HepG2 (cell line): ENCODE results near the gene HDGF. TPM values are rescaled to one million over a fixed set of nuclear protein-coding genes. Genes with fewer than 3 reads are reported as not detected.

Experiments used
- ATAC-seq: fragments of 200-7000 bp; cut with Tn5 transposase; 3 replicates; pipeline ENCODE4 v1.9.1; 2020; ENCODE audit warnings: mild to moderate bottlenecking, moderate library complexity
- BruUV-seq: library from RNA; stranded (reverse); fragments of 400-500 nt; replicated peaks from 2 replicates; lab custom pipeline; 2021; lab: Mats Ljungman, UMichigan
- CTCF ChIA-PET: fragments of 300-600 bp; formaldehyde crosslinking; extraction: SDS; loops from one replicate; lab custom pipeline; 2021; ENCODE audit warnings: low total read pairs, inconsistent platforms, low intra/inter-chr PET ratio; lab: Yijun Ruan, JAX
- POLR2A ChIA-PET: fragments of 350-600 bp; sonication (Branson Sonifier 250); formaldehyde crosslinking; loops from one replicate; lab custom pipeline; 2020; ENCODE audit warnings: antibody characterized with exemption, inconsistent platforms; lab: Yijun Ruan, JAX
- DNase-seq: peaks from one replicate; pipeline ENCODE4 v3.0.0-alpha.2; 2015; ENCODE audit warnings: low spot score
- FAIRE-seq: peaks from 3 replicates; lab custom pipeline; 2011; peaks lifted over from hg19 to GRCh38; lab: Jason Lieb, UNC
- H2AFZ ChIP-seq: one replicate; pipeline ENCODE4 v1.6.1; 2011; ENCODE audit warnings: low read length, inconsistent platforms
- H3K27ac ChIP-seq: fragments of 300-600 bp; 3 replicates; pipeline ENCODE4 v1.8.0; 2011; ENCODE audit warnings: mixed run types, mild to moderate bottlenecking, mixed read lengths, low read length, inconsistent platforms; ENCODE audit not compliant: insufficient read depth; ENCODE audit errors: extremely low read length
- H3K27me3 ChIP-seq, 2 experiments: fragments of 200-600 bp in 1 of 2; 2 replicates in 1 of 2; 3 replicates in 1 of 2; pipeline versions ENCODE4 v1.6.0 to v1.8.0; 2011; ENCODE audit warnings: low read length in 2 of 2, mild to moderate bottlenecking in 2 of 2, moderate library complexity in 2 of 2, inconsistent platforms in 1 of 2; ENCODE audit not compliant: insufficient read depth in 2 of 2, control insufficient read depth in 1 of 2
- H3K36me3 ChIP-seq, 2 experiments: fragments of 200-600 bp in 1 of 2; replicated peaks in 1 of 2; 2 replicates in 1 of 2; 3 replicates in 1 of 2; pipeline versions ENCODE4 v1.5.1 to v1.8.0; 2011; ENCODE audit warnings: low read length in 2 of 2, inconsistent platforms in 1 of 2; ENCODE audit not compliant: insufficient read depth in 2 of 2, control insufficient read depth in 1 of 2
- H3K4me1 ChIP-seq: 2 replicates; pipeline ENCODE4 v1.5.1; 2012; ENCODE audit warnings: low read length, inconsistent platforms; ENCODE audit not compliant: insufficient read depth
- H3K4me2 ChIP-seq: 2 replicates; pipeline ENCODE4 v1.6.0; 2011; ENCODE audit warnings: low read depth, low read length, inconsistent platforms
- H3K4me3 ChIP-seq, 3 experiments: fragments of 200-600 bp in 1 of 3; sonication (generic), shearing (Covaris generic) in 1 of 3; replicated peaks in 1 of 3; 2 replicates each; pipeline ENCODE4 v1.5.1; 2011 to 2016; ENCODE audit warnings: low read length in 3 of 3, inconsistent platforms in 2 of 3, low read depth in 2 of 3, mild to moderate bottlenecking in 2 of 3, control low read depth in 1 of 3, mixed read lengths in 1 of 3; ENCODE audit not compliant: insufficient read depth in 1 of 3
- H3K79me2 ChIP-seq: one replicate; pipeline ENCODE4 v1.6.1; 2011; ENCODE audit warnings: low read length, inconsistent platforms; ENCODE audit not compliant: insufficient read depth
- H3K9ac ChIP-seq: 2 replicates; pipeline ENCODE4 v1.6.0; 2011; ENCODE audit warnings: mild to moderate bottlenecking, low read depth, low read length, inconsistent platforms; ENCODE audit not compliant: insufficient read depth
- H3K9me3 ChIP-seq: 2 replicates; pipeline ENCODE4 v1.5.1; 2012; ENCODE audit warnings: mild to moderate bottlenecking, low read length
- H4K20me1 ChIP-seq: 2 replicates; pipeline ENCODE4 v1.6.0; 2011; ENCODE audit warnings: inconsistent platforms, mild to moderate bottlenecking, low read length, moderate library complexity; ENCODE audit not compliant: insufficient read depth
- HDAC2 ChIP-seq: sonication (generic); formaldehyde crosslinking; IDR thresholded peaks from 2 replicates; pipeline ENCODE4 v1.4.0; 2020; ENCODE audit warnings: missing genetic modification reagents
- HMGA1 ChIP-seq: sonication (generic); formaldehyde crosslinking; conservative IDR thresholded peaks from 2 replicates; pipeline ENCODE4 v1.4.0; 2020; ENCODE audit warnings: missing genetic modification reagents
- HNRNPLL ChIP-seq: fragments of 200-400 bp; formaldehyde crosslinking; IDR thresholded peaks from 2 replicates; pipeline ENCODE4 v1.6.1; 2017; ENCODE audit warnings: mild to moderate bottlenecking, low read depth, low read length; ENCODE audit not compliant: poor library complexity, severe bottlenecking
- IRX3 ChIP-seq: sonication (generic); formaldehyde crosslinking; IDR thresholded peaks from 2 replicates; pipeline ENCODE4 v1.8.1; 2023; ENCODE audit warnings: mild to moderate bottlenecking, low read depth, missing genetic modification reagents, borderline replicate concordance
- JUND ChIP-seq: sonication (generic); formaldehyde crosslinking; IDR thresholded peaks from 2 replicates; pipeline ENCODE4 v1.8.0; 2022; ENCODE audit warnings: mild to moderate bottlenecking, missing genetic modification reagents
- NFIB ChIP-seq: sonication (generic); formaldehyde crosslinking; IDR thresholded peaks from 2 replicates; pipeline ENCODE4 v1.9.0; 2021; ENCODE audit warnings: missing genetic modification reagents, mild to moderate bottlenecking, borderline replicate concordance
- PAXIP1 ChIP-seq: sonication (generic); formaldehyde crosslinking; conservative IDR thresholded peaks from 2 replicates; pipeline ENCODE4 v1.4.0; 2020; ENCODE audit warnings: mild to moderate bottlenecking, missing genetic modification reagents, moderate library complexity
- PLRG1 ChIP-seq: fragments of 450-650 bp; conservative IDR thresholded peaks from 2 replicates; pipeline ENCODE4 v1.6.1; 2016
- RFXANK ChIP-seq: IDR thresholded peaks from 2 replicates; pipeline ENCODE4 v1.6.1; 2016
- TAF15 ChIP-seq: fragments of 200-400 bp; formaldehyde crosslinking; IDR thresholded peaks from one replicate; pipeline ENCODE4 v1.6.1; 2018; ENCODE audit warnings: mild to moderate bottlenecking, low read depth, low read length; ENCODE audit not compliant: poor library complexity, severe bottlenecking
- ZNF256 ChIP-seq: sonication (generic); formaldehyde crosslinking; conservative IDR thresholded peaks from 2 replicates; pipeline ENCODE4 v1.4.0; 2020; ENCODE audit warnings: missing genetic modification reagents
- ZNF317 ChIP-seq: sonication (generic); formaldehyde crosslinking; IDR thresholded peaks from 2 replicates; pipeline ENCODE4 v1.5.0; 2020; ENCODE audit warnings: mild to moderate bottlenecking, missing genetic modification reagents
- ZNF343 ChIP-seq: sonication (generic); formaldehyde crosslinking; IDR thresholded peaks from 2 replicates; pipeline ENCODE4 v1.4.0; 2020; ENCODE audit warnings: mild to moderate bottlenecking, missing genetic modification reagents
- ZNF549 ChIP-seq: sonication (generic); formaldehyde crosslinking; IDR thresholded peaks from 2 replicates; pipeline ENCODE4 v1.5.0; 2020; ENCODE audit warnings: missing genetic modification reagents
- ZNF558 ChIP-seq: sonication (generic); formaldehyde crosslinking; IDR thresholded peaks from 2 replicates; pipeline ENCODE4 v1.9.0; 2022; ENCODE audit warnings: mild to moderate bottlenecking, missing genetic modification reagents, borderline replicate concordance
- ZNF572 ChIP-seq: sonication (generic); formaldehyde crosslinking; IDR thresholded peaks from 2 replicates; pipeline ENCODE4 v1.5.1; 2020; ENCODE audit warnings: mild to moderate bottlenecking, missing genetic modification reagents
- ZNF839 ChIP-seq: sonication (generic); formaldehyde crosslinking; IDR thresholded peaks from 2 replicates; pipeline ENCODE4 v1.4.0; 2020; ENCODE audit warnings: missing genetic modification reagents, mild to moderate bottlenecking, borderline replicate concordance
- ZSCAN31 ChIP-seq: sonication (generic); formaldehyde crosslinking; IDR thresholded peaks from 2 replicates; pipeline ENCODE4 v1.5.0; 2020; ENCODE audit warnings: low read depth, mild to moderate bottlenecking, missing genetic modification reagents
- WGBS: methylation state at CpG from one replicate; pipeline ENCODE4 v1.1.6; 2017; ENCODE audit warnings: low lambda C conversion rate; 5-methylcytosine and 5-hydroxymethylcytosine counted together
- in situ Hi-C: cut with HindIII; loops from 2 replicates; pipeline ENCODE4 v1.10.0; 2017; ENCODE audit warnings: low pct_unique_long_range_greater_than_20kb; ENCODE audit not compliant: extremely low pct_ligation_motif_present
- intact Hi-C: fragments of 100-400 bp; cut with micrococcal nuclease; formaldehyde crosslinking; loops from one replicate; pipeline ENCODE4 v1.10.0; 2022; ENCODE audit not compliant: unreplicated experiment
- polyA plus RNA-seq, 8 experiments: library from polyadenylated mRNA; depleted of rRNA in 3 of 8; stranded (reverse) in 7 of 8; unstranded in 1 of 8; fragments of >200 nt; fragmentation: Illumina TruSeq in 4 of 8; extraction: Trizol in 4 of 8; gene quantifications; 2 replicates each; pipeline versions ENCODE4 v1.2.1 to v1.2.3, GENCODE V29; 2011 to 2016; ENCODE audit warnings: low read depth in 4 of 8, missing spikeins in 1 of 8, mixed read lengths in 1 of 8; ENCODE audit not compliant: insufficient read depth in 1 of 8
- total RNA-seq, 5 experiments: library from RNA; depleted of rRNA; stranded (reverse); fragments of >200 nt; fragmentation: Illumina TruSeq; extraction: Trizol; gene quantifications; 2 replicates each; pipeline ENCODE4 v1.2.3, GENCODE V29; 2016; ENCODE audit warnings: low read depth in 1 of 5
- TF ChIP-seq, protein P1 (sequence below): sonication (generic); formaldehyde crosslinking; IDR thresholded peaks from 2 replicates; pipeline ENCODE4 v1.9.0; 2021; ENCODE audit warnings: missing genetic modification reagents, borderline replicate concordance
- TF ChIP-seq, protein P2 (sequence below): sonication (generic); formaldehyde crosslinking; IDR thresholded peaks from 2 replicates; pipeline ENCODE4 v1.4.0; 2020; ENCODE audit warnings: missing genetic modification reagents

The HDGF gene
- total and polyA plus RNA-seq, 2 of the 13 experiments (the other 11 are each of a cell fraction or from before 2014, with no cell fraction given), result 156 to 196 TPM

DNA sequence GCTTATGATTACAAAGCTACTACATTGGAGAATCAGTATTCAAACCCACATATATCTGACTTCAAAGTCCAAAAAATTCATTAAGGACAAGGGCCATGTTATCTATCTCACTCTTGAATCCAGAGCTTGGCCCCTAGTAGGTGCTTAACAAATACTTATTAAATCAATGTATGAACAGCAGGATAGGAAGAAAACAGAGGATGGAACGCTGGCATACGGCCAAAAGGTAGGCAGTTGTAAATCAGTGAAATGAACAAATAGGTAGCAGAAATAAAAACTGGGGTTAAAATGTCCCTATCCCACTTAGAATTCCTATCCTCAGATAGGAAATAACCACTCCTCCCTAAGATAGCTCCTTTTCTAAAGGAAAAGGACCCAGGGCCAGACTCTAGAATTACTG lies 12.6 kb downstream of the HDGF start:
- in situ Hi-C loops, result no loop called here
- WGBS, result 100% methylated on average over 2 of the region's 2 CpGs
- H3K79me2 ChIP-seq, result peaks cover 4% of the 10 kb centered on the region
- no peak overlapping the region for H2AFZ ChIP-seq
- BruUV-seq, result no TSS peak
- POLR2A ChIA-PET, result no interaction called here
- H3K4me3 ChIP-seq, result no peak overlapping the region
- H3K9me3 ChIP-seq, result no peaks in the 10 kb centered on the region
- H3K4me2 ChIP-seq, result no peak overlapping the region
- CTCF ChIA-PET, result no interaction called here
- ATAC-seq, result no peak
- DNase-seq, result no peak
- TF ChIP-seq TAF15 (no peak), RFXANK (CRISPR knock-in tag) (no peak), IRX3 (CRISPR knock-in tag) (no peak), HNRNPLL (no peak), ZNF317 (CRISPR knock-in tag) (no peak), ZNF256 (no peak), PLRG1 (no peak), NFIB (CRISPR knock-in tag) (no peak), HDAC2 (CRISPR knock-in tag) (no peak), HMGA1 (CRISPR knock-in tag) (no peak), ZNF558 (CRISPR knock-in tag) (no peak), ZSCAN31 (CRISPR knock-in tag) (no peak), PAXIP1 (CRISPR knock-in tag) (no peak), ZNF549 (no peak), ZNF839 (CRISPR knock-in tag) (no peak), JUND (CRISPR knock-in tag) (no peak), ZNF343 (CRISPR knock-in tag) (no peak), ZNF572 (CRISPR knock-in tag) (no peak)
- TF ChIP-seq, protein P1, sequence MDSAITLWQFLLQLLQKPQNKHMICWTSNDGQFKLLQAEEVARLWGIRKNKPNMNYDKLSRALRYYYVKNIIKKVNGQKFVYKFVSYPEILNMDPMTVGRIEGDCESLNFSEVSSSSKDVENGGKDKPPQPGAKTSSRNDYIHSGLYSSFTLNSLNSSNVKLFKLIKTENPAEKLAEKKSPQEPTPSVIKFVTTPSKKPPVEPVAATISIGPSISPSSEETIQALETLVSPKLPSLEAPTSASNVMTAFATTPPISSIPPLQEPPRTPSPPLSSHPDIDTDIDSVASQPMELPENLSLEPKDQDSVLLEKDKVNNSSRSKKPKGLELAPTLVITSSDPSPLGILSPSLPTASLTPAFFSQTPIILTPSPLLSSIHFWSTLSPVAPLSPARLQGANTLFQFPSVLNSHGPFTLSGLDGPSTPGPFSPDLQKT (CRISPR knock-in tag), result no peak
- TF ChIP-seq, protein P2, sequence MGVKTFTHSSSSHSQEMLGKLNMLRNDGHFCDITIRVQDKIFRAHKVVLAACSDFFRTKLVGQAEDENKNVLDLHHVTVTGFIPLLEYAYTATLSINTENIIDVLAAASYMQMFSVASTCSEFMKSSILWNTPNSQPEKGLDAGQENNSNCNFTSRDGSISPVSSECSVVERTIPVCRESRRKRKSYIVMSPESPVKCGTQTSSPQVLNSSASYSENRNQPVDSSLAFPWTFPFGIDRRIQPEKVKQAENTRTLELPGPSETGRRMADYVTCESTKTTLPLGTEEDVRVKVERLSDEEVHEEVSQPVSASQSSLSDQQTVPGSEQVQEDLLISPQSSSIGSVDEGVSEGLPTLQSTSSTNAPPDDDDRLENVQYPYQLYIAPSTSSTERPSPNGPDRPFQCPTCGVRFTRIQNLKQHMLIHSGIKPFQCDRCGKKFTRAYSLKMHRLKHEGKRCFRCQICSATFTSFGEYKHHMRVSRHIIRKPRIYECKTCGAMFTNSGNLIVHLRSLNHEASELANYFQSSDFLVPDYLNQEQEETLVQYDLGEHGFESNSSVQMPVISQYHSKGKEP (CRISPR knock-in tag), result no peak
- H3K36me3 ChIP-seq, result peaks cover 5 to 20% of the 10 kb centered on the region in 2 experiments; a peak in 4 of 5 replicates
- no peaks in the 10 kb centered on the region; a peak in 1 of 5 replicates for H3K27me3 ChIP-seq
- no peak overlapping the region for H3K27ac ChIP-seq
- H4K20me1 ChIP-seq, result no peaks in the 10 kb centered on the region
- H3K9ac ChIP-seq, result no peak overlapping the region
- FAIRE-seq, result no peak
- intact Hi-C loops, result no loop called here
- H3K4me1 ChIP-seq, result peaks cover 16% of the 10 kb centered on the region
